Ammon's horn (tissue), 1 donor: ENCODE data around the gene TRAF6.
A peak's percentile ranks its signal among the peaks of the same experiment; 100 is the strongest.
"Not testable (repeated sequence)": the region's sequence is repeated elsewhere in the genome, so short reads cannot be mapped to it uniquely, and the experiment has no call there.

ENCODE experiments used
- DNase-seq: peaks from one replicate; pipeline ENCODE4 v3.0.0-alpha.2; 2016; ENCODE audit warnings: low spot score

Gene TRAF6

GRCh38 chr11:36509694-36510593 lies at the start of gene TRAF6:
Gene TRAF6 (minus strand): TSS chr11:36510272. CDS start chr11:36501515, 8,757 bp downstream.
- peak; percentile 90 for DNase-seq

GRCh38 chr11:36558571-36559413 lies 48.7 kb upstream of the TRAF6 start:
- DNase-seq, result no peak

GRCh38 chr11:36557991-36558390 lies 47.9 kb upstream of the TRAF6 start:
- no peak for DNase-seq

- DNase-seq, result not testable (repeated sequence)
Observed at GRCh38 chr11:36557390-36557789, 47.3 kb upstream of the TRAF6 start.

- DNase-seq, result no peak
Observed at GRCh38 chr11:36550385-36551115, 40.5 kb upstream of the TRAF6 start.

GRCh38 chr11:36540998-36541397 lies 30.9 kb upstream of the TRAF6 start:
- peak; percentile 57 for DNase-seq

- no peak for DNase-seq
Observed at GRCh38 chr11:36534276-36534840, 24.3 kb upstream of the TRAF6 start.

- peak; percentile 12 for DNase-seq
Observed at GRCh38 chr11:36532941-36533601, 23.0 kb upstream of the TRAF6 start.

- no peak for DNase-seq
Observed at GRCh38 chr11:36530840-36531239, 20.8 kb upstream of the TRAF6 start.

- DNase-seq, result no peak
Observed at GRCh38 chr11:36513965-36514364, 3.9 kb upstream of the TRAF6 start.

- no peak for DNase-seq
Observed at GRCh38 chr11:36512016-36512415, 1.9 kb upstream of the TRAF6 start.

- DNase-seq, result not testable (repeated sequence)
Observed at GRCh38 chr11:36511062-36511461, 990 bp upstream of the TRAF6 start.

- DNase-seq, result no peak
Observed at GRCh38 chr11:36510594-36510942, 496 bp upstream of the TRAF6 start.

GRCh38 chr11:36509201-36509639 lies 852 bp downstream of the TRAF6 start:
- DNase-seq, result no peak

- no peak for DNase-seq
Observed at GRCh38 chr11:36508743-36509142, 1.3 kb downstream of the TRAF6 start.

GRCh38 chr11:36507824-36508489 lies 2.1 kb downstream of the TRAF6 start:
- DNase-seq, result no peak

- DNase-seq, result peak; percentile 54
Observed at GRCh38 chr11:36501236-36501635, 8.8 kb downstream of the TRAF6 start.

GRCh38 chr11:36500315-36500721 lies 9.8 kb downstream of the TRAF6 start:
- peak; percentile 40 for DNase-seq

- DNase-seq, result no peak
Observed at GRCh38 chr11:36499315-36499714, 10.8 kb downstream of the TRAF6 start.

GRCh38 chr11:36498721-36499120 lies 11.4 kb downstream of the TRAF6 start:
- DNase-seq, result no peak

- no peak for DNase-seq
Observed at GRCh38 chr11:36493332-36493731, 16.7 kb downstream of the TRAF6 start.
